Effector CD4-positive, alpha-beta T cell (primary cell): ENCODE results near the gene RAB3B.

Experiments used
- DNase-seq: peaks from one replicate; pipeline ENCODE4 v3.0.0-alpha.2; 2020

RAB3B gene

DNA sequence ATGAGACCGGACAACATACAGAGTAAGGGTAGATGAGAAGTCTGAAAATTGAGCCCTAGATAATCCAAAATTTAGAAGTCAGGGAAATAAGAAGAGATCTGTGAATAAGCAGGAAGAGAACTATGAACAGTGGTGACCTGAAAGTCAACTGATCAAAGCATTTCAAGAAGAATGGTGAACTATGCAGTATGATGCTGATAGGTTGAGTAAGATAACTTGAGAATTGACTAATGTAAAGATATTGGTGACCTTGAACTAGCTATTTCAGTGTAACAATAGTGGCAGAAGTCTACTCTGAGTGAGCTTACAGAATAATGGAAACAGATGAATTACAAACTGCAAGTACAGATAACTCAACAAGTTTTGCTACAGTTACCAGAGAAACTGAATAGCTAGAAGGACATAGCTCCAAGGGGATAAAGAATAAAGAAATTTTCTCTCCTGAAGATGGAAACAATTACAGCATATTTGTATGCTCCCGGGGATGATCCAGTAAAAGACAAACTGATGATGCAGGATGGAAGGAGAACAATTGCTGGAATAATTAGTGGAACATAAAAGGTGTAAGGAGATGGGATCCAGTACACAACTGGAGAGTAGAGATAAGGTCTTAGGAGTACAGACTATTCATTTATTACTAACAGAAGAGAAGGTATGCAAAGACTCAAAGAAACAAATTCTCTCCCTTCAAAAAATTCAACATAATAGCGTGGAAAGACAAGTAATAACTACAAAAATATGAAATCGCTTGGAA is 122.8 kb downstream of the RAB3B start:
- no peak for DNase-seq

GRCh38 chr1:51863384-51863783 is 127.1 kb downstream of the RAB3B start:
- no peak for DNase-seq

DNA sequence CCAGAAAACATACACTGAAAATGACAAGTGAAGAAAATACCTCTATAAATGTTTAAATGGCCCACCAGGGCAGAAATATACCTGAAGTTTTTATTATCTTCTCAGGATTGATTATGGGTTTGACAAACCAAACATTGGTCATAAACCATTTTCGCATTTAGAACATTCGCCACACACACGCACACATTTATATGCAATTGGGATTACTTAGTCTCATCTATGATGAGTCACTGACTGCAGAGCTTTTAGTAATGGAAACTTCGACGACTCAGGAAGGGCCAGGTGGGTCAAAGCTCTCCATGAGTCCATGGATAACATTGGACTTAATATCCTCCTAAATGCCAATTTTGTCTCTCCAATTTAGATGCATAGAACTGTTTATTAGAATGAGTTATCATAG is 128.8 kb downstream of the RAB3B start:
- no peak for DNase-seq

DNA sequence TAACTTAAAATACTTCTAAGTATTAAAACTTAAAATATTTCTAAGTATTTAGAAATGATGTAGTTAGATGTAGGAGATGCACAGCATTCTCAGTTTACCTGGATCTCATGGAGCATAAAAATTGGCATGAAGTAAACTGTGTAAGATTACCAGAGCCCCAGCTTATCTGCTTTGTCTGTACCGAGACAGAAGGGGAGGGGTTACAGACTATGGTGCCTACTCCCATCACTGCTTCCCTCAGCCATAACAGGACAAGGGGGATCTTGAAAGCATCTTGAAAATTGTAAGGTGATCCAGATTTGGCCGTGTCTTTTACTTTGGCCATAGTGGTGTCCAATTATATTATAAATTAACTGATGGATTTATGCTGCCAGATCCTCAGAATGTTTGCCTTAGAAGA is 130.8 kb downstream of the RAB3B start:
- no peak for DNase-seq

GRCh38 chr1:51859333-51859732 is 131.2 kb downstream of the RAB3B start:
- no peak for DNase-seq

- DNase-seq: no peak
Measured at GRCh38 chr1:51858892-51859291, 131.6 kb downstream of the RAB3B start.
